IMR-90 (cell line): Measurements from ENCODE around the gene TMEM259. TPM values are rescaled to one million over a fixed set of nuclear protein-coding genes. Genes with fewer than 3 reads are reported as not detected.

Source experiments
- ATAC-seq: fragments of 200-7000 bp; cut with Tn5 transposase; 2 replicates; pipeline ENCODE4 v1.9.1; 2020; ENCODE audit warnings: low read depth, mild to moderate bottlenecking, moderate library complexity
- BruUV-seq: library from RNA; stranded (reverse); fragments of 400-500 nt; replicated peaks from 2 replicates; lab custom pipeline; 2021; lab: Mats Ljungman, UMichigan
- CTCF ChIA-PET: fragments of 300-600 bp; formaldehyde crosslinking; extraction: SDS; loops from one replicate; lab custom pipeline; 2021; ENCODE audit warnings: antibody characterized with exemption; lab: Yijun Ruan, JAX
- POLR2A ChIA-PET: fragments of 300-600 bp; sonication (Branson Sonifier 250); formaldehyde crosslinking; loops from one replicate; lab custom pipeline; 2022; ENCODE audit warnings: antibody characterized with exemption; ENCODE audit not compliant: unreplicated experiment; lab: Charles Lee
- DNase-seq: peaks from one replicate; pipeline ENCODE4 v3.0.0; 2013
- H2AFZ ChIP-seq: replicated peaks from 2 replicates; pipeline ENCODE3; 2013; ENCODE audit warnings: low read length, mild to moderate bottlenecking; ENCODE audit not compliant: poor library complexity
- H2AK5ac ChIP-seq: 2 replicates; pipeline ENCODE4 v1.6.1; 2013; ENCODE audit warnings: low read depth, low read length, inconsistent platforms
- H2AK9ac ChIP-seq: replicated peaks from 2 replicates; pipeline ENCODE3; 2013; ENCODE audit warnings: mild to moderate bottlenecking, low read depth, low read length, moderate library complexity; ENCODE audit not compliant: poor library complexity
- H2BK120ac ChIP-seq: 2 replicates; pipeline ENCODE4 v1.6.1; 2013; ENCODE audit warnings: low read depth, low read length, inconsistent platforms
- H2BK15ac ChIP-seq: 3 replicates; pipeline ENCODE4 v1.6.1; 2013; ENCODE audit warnings: low read depth, low read length, inconsistent platforms
- H2BK20ac ChIP-seq: 2 replicates; pipeline ENCODE4 v1.6.1; 2013; ENCODE audit warnings: low read depth, mild to moderate bottlenecking, inconsistent platforms, low read length, moderate library complexity
- H2BK5ac ChIP-seq: 2 replicates; pipeline ENCODE4 v1.6.1; 2013; ENCODE audit warnings: mild to moderate bottlenecking, low read depth, low read length, inconsistent platforms; ENCODE audit not compliant: poor library complexity, severe bottlenecking
- H3K14ac ChIP-seq: replicated peaks from 2 replicates; pipeline ENCODE4 v1.6.1; 2013; ENCODE audit warnings: low read depth, low read length, inconsistent platforms
- H3K18ac ChIP-seq: 2 replicates; pipeline ENCODE4 v1.6.1; 2013; ENCODE audit warnings: low read depth, low read length, control low read depth
- H3K23ac ChIP-seq: 2 replicates; pipeline ENCODE4 v1.6.1; 2013; ENCODE audit warnings: low read depth, low read length, inconsistent platforms
- H3K27ac ChIP-seq: 2 replicates; pipeline ENCODE4 v1.5.1; 2013; ENCODE audit warnings: mild to moderate bottlenecking, control low read depth, low read length; ENCODE audit not compliant: insufficient read depth
- H3K27me3 ChIP-seq: 2 replicates; pipeline ENCODE4 v1.6.1; 2013; ENCODE audit warnings: low read length; ENCODE audit not compliant: control insufficient read depth, insufficient read depth
- H3K36me3 ChIP-seq: 2 replicates; pipeline ENCODE4 v1.6.1; 2013; ENCODE audit warnings: low read length, mixed read lengths; ENCODE audit not compliant: control insufficient read depth, insufficient read depth
- H3K4ac ChIP-seq: 2 replicates; pipeline ENCODE4 v1.6.1; 2013; ENCODE audit warnings: low read depth, low read length, inconsistent platforms
- H3K4me1 ChIP-seq: 2 replicates; pipeline ENCODE4 v1.6.1; 2013; ENCODE audit warnings: low read length, mixed read lengths; ENCODE audit not compliant: control insufficient read depth, insufficient read depth
- H3K4me2 ChIP-seq: 2 replicates; pipeline ENCODE4 v1.6.1; 2013; ENCODE audit warnings: low read depth, mild to moderate bottlenecking, control low read depth, low read length, moderate library complexity
- H3K4me3 ChIP-seq: 2 replicates; pipeline ENCODE4 v1.5.1; 2013; ENCODE audit warnings: low read depth, mild to moderate bottlenecking, control low read depth, low read length, moderate library complexity; ENCODE audit not compliant: insufficient read depth
- H3K56ac ChIP-seq: 2 replicates; pipeline ENCODE4 v1.6.1; 2013; ENCODE audit warnings: low read length, inconsistent platforms; ENCODE audit not compliant: insufficient read depth; ENCODE audit errors: extremely low read depth
- H3K79me1 ChIP-seq, 2 experiments: 2 replicates each; pipeline ENCODE4 v1.6.1; 2013; ENCODE audit warnings: low read length in 2 of 2, inconsistent platforms in 1 of 2, low read depth in 1 of 2
- H3K9ac ChIP-seq: 2 replicates; pipeline ENCODE4 v1.6.1; 2013; ENCODE audit warnings: low read depth, low read length, control low read depth
- H3K9me1 ChIP-seq: 2 replicates; pipeline ENCODE4 v1.6.1; 2013; ENCODE audit warnings: low read length, inconsistent platforms; ENCODE audit not compliant: insufficient read depth
- H3K9me3 ChIP-seq: 2 replicates; pipeline ENCODE4 v1.6.1; 2013; ENCODE audit warnings: low read length; ENCODE audit not compliant: control insufficient read depth, insufficient read depth
- H4K20me1 ChIP-seq: 2 replicates; pipeline ENCODE4 v1.6.1; 2013; ENCODE audit warnings: low read length, inconsistent platforms; ENCODE audit not compliant: insufficient read depth
- H4K5ac ChIP-seq: 2 replicates; pipeline ENCODE4 v1.6.1; 2013; ENCODE audit warnings: mild to moderate bottlenecking, low read depth, low read length, control low read depth
- H4K8ac ChIP-seq, 2 experiments: 2 replicates each; pipeline ENCODE4 v1.6.1; 2013; ENCODE audit warnings: low read depth in 2 of 2, low read length in 2 of 2, control low read depth in 1 of 2, inconsistent platforms in 1 of 2
- H4K91ac ChIP-seq: 2 replicates; pipeline ENCODE4 v1.6.1; 2013; ENCODE audit warnings: low read depth, low read length, inconsistent platforms; ENCODE audit not compliant: insufficient read depth
- FOS ChIP-seq: fragments of 150-350 bp; IDR thresholded peaks from 2 replicates; pipeline ENCODE4 v1.6.1; 2016; ENCODE audit warnings: low read depth, low read length
- MAZ ChIP-seq: IDR thresholded peaks from 2 replicates; pipeline ENCODE4 v1.6.1; 2012; ENCODE audit warnings: low read depth, mild to moderate bottlenecking, low read length, improper control_type of control experiment, moderate library complexity, borderline replicate concordance
- MXI1 ChIP-seq: IDR thresholded peaks from 2 replicates; pipeline ENCODE4 v1.6.1; 2012; ENCODE audit warnings: low read depth, mild to moderate bottlenecking, low read length, moderate library complexity, borderline replicate concordance
- SMC3 ChIP-seq: fragments of 150-350 bp; IDR thresholded peaks from 2 replicates; pipeline ENCODE4 v1.6.1; 2016; ENCODE audit warnings: low read depth, mild to moderate bottlenecking, antibody characterized with exemption, low read length, moderate library complexity
- WGBS, 2 experiments: methylation state at CpG; one replicate each; pipeline versions ENCODE4 v1.1.5 to v1.1.7; 2013; ENCODE audit warnings: missing lambda C conversion rate in 2 of 2; ENCODE audit not compliant: insufficient read length in 1 of 2; ENCODE audit errors: extremely low coverage in 2 of 2; 5-methylcytosine and 5-hydroxymethylcytosine counted together
- dilution Hi-C: fragments of 300-500 bp; cut with HindIII; formaldehyde crosslinking; loops from one replicate; pipeline ENCODE4 v1.14.3; 2018; ENCODE audit warnings: low sequenced_read_pairs; ENCODE audit not compliant: unreplicated experiment
- in situ Hi-C: fragments of 300-500 bp; cut with MboI; formaldehyde crosslinking; loops from 3 replicates; pipeline ENCODE4 v1.14.3; 2019; ENCODE audit warnings: low sequenced_read_pairs, inconsistent platforms, mixed read lengths
- intact Hi-C: fragments of 100-400 bp; cut with micrococcal nuclease; formaldehyde crosslinking; loops from 2 replicates; pipeline ENCODE4 v1.10.0; 2022
- polyA plus RNA-seq, 3 experiments: library from polyadenylated mRNA; depleted of rRNA; stranded (reverse); fragments of >200 nt; gene quantifications; 2 replicates each; pipeline ENCODE4 v1.2.3, GENCODE V29; 2012; ENCODE audit warnings: low replicate concordance in 1 of 3
- total RNA-seq: library from RNA; depleted of rRNA; stranded (reverse); fragments of >200 nt; gene quantifications from 2 replicates; pipeline ENCODE4 v1.2.3, GENCODE V29; 2012
- TF ChIP-seq, protein P1 (sequence below): fragments of 150-350 bp; IDR thresholded peaks from 2 replicates; pipeline ENCODE4 v1.6.1; 2017; ENCODE audit warnings: mild to moderate bottlenecking, antibody characterized with exemption, low read length, low read depth

TMEM259 gene
- total and polyA plus RNA-seq, 2 of the 4 experiments (the other 2 are of a cell fraction), result 22.6 to 153 TPM

DNA sequence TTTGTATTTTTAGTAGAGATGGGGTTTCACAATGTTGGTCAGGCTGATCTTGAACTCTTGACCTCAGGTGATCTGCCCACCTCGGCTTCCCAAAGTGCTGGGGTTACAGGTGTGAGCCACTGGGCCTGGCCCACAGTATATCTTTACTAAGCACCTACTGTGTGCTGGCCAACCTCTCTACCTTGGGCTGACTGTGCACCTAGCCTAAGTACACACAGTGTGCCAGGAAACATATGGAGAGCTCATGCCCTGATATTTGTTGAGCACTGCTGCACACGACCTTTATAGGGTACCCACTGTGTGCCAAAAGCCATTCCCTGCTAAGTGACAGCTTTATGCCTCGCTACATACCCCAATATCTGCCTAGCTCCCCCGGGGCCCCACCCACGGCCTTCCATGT, 39.8 kb upstream of the TMEM259 start:
- no peak overlapping the region for H2BK5ac ChIP-seq
- H2AFZ ChIP-seq, result no peak overlapping the region
- no peak overlapping the region for H2AK5ac ChIP-seq
- no peak overlapping the region for H3K14ac ChIP-seq
- H2BK20ac ChIP-seq, result no peak overlapping the region
- ChIA-PET POLR2A (interaction anchor here (0.6 kb wide), 1 partner anchor 17 kb away, joined by 3 read pairs; no protein-coding TSS in a partner anchor), CTCF (interaction anchor here (0.6 kb wide), 1 partner anchor 88 kb away, joined by 3 read pairs; no protein-coding TSS in a partner anchor)
- no peak overlapping the region for H2BK15ac ChIP-seq
- intact Hi-C loops, result no loop called here
- TF ChIP-seq SMC3, result no peak
- TF ChIP-seq, protein P1, sequence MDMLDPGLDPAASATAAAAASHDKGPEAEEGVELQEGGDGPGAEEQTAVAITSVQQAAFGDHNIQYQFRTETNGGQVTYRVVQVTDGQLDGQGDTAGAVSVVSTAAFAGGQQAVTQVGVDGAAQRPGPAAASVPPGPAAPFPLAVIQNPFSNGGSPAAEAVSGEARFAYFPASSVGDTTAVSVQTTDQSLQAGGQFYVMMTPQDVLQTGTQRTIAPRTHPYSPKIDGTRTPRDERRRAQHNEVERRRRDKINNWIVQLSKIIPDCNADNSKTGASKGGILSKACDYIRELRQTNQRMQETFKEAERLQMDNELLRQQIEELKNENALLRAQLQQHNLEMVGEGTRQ, result no peak
- TF ChIP-seq MAZ, result no peak
- TF ChIP-seq MXI1, result no peak
- TF ChIP-seq FOS, result no peak
- no peak overlapping the region for H3K4me2 ChIP-seq
- no peak overlapping the region for H2BK120ac ChIP-seq
- no peak overlapping the region for H3K56ac ChIP-seq
- WGBS, 2 experiments, result 80% methylated on average over 1 of the region's 5 CpGs; no CpG with 5 or more reads in 1 of the 2 experiments
- DNase-seq (no peak), ATAC-seq (no peak)
- BruUV-seq, result no TSS peak
- H3K9ac ChIP-seq, result no peak overlapping the region
- 0 out of 2 replicates have a peak, but pooled peaks cover 6% of the 10 kb centered on the region for H4K20me1 ChIP-seq
- no peak overlapping the region for H4K91ac ChIP-seq
- no peak overlapping the region for H4K5ac ChIP-seq
- peaks cover 1% of the 10 kb centered on the region; the same call in 1 of the 2 replicates for H3K36me3 ChIP-seq
- dilution Hi-C loops, result no loop called here
- H3K18ac ChIP-seq, result no peak overlapping the region
- H4K8ac ChIP-seq, result no peak overlapping the region
- in situ Hi-C loops, result no loop called here
- no peak overlapping the region for H3K27ac ChIP-seq
- no peak overlapping the region for H2AK9ac ChIP-seq
- no peak overlapping the region for H3K4me3 ChIP-seq
- no peaks in the 10 kb centered on the region for H3K4me1 ChIP-seq
- H3K9me3 ChIP-seq, result peaks cover 33% of the 10 kb centered on the region
- no peaks in the 10 kb centered on the region for H3K79me1 ChIP-seq
- no peaks in the 10 kb centered on the region for H3K27me3 ChIP-seq
- no peak overlapping the region for H3K4ac ChIP-seq
- H3K9me1 ChIP-seq, result no peaks in the 10 kb centered on the region
- no peak overlapping the region for H3K23ac ChIP-seq
